Nephron progenitor cell (in vitro differentiated cells): ENCODE data around the gene COPS8.

Source experiments
- DNase-seq: peaks from one replicate; pipeline ENCODE4 v3.0.0; 2021
- H3K27ac Mint-ChIP-seq: 2 replicates; pipeline ENCODE4 v1.8.0; 2021; ENCODE audit warnings: mild to moderate bottlenecking, moderate library complexity, mixed read lengths
- H3K27me3 Mint-ChIP-seq: 2 replicates; pipeline ENCODE4 v1.8.0; 2021; ENCODE audit warnings: mild to moderate bottlenecking, low read depth, mixed read lengths; ENCODE audit not compliant: poor library complexity
- H3K36me3 Mint-ChIP-seq: 2 replicates; pipeline ENCODE4 v1.8.0; 2021; ENCODE audit warnings: low read depth, mixed read lengths
- H3K4me1 Mint-ChIP-seq: 2 replicates; pipeline ENCODE4 v1.8.0; 2021; ENCODE audit warnings: mixed read lengths
- H3K4me3 Mint-ChIP-seq: 2 replicates; pipeline ENCODE4 v1.8.0; 2021; ENCODE audit warnings: mild to moderate bottlenecking, moderate library complexity, mixed read lengths
- H3K9me3 Mint-ChIP-seq: 2 replicates; pipeline ENCODE4 v1.8.0; 2021; ENCODE audit warnings: mild to moderate bottlenecking, moderate library complexity, mixed read lengths
- CTCF ChIP-seq: fragments of 200-600 bp; sonication (generic); IDR thresholded peaks from 2 replicates; pipeline ENCODE4 v1.5.0; 2021; ENCODE audit warnings: antibody characterized with exemption

The COPS8 gene

DNA sequence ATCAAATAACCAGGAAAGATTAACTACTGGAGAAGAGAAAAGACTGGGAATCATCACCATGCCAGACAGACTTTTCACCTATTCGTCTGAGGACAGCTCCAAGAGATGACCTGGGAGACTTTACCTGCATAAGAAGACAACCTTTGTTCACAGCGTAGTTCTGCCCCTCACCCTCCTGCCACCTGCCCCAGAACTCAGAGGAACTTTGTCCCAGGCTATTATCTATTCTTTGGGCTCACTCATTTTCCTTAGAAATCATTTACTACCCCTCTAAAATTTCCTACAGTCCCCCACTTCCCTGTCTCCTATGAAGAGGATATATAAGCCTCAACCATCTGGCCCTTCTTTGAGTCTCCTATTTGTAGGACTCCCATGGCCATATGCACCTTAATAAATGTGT, 19.3 kb upstream of the COPS8 start:
- peaks cover 5% of the 10 kb centered on the region for H3K27me3 Mint-ChIP-seq
- TF ChIP-seq CTCF, result no peak
- peaks cover 3% of the 10 kb centered on the region for H3K9me3 Mint-ChIP-seq
- peaks cover under 1% of the 10 kb centered on the region for H3K4me1 Mint-ChIP-seq
- H3K4me3 Mint-ChIP-seq, result no peak overlapping the region
- peaks cover 13% of the 10 kb centered on the region for H3K36me3 Mint-ChIP-seq
- no peak for DNase-seq
- H3K27ac Mint-ChIP-seq, result no peak overlapping the region

GRCh38 chr2:237068005-237068576, 17.6 kb upstream of the COPS8 start:
- peaks cover 5% of the 10 kb centered on the region for H3K27me3 Mint-ChIP-seq
- no peak for DNase-seq
- peaks cover 15% of the 10 kb centered on the region for H3K36me3 Mint-ChIP-seq
- no peak overlapping the region for H3K4me3 Mint-ChIP-seq
- H3K4me1 Mint-ChIP-seq, result no peaks in the 10 kb centered on the region
- H3K9me3 Mint-ChIP-seq, result peaks cover 3% of the 10 kb centered on the region
- H3K27ac Mint-ChIP-seq, result no peak overlapping the region
- TF ChIP-seq CTCF, result no peak

DNA sequence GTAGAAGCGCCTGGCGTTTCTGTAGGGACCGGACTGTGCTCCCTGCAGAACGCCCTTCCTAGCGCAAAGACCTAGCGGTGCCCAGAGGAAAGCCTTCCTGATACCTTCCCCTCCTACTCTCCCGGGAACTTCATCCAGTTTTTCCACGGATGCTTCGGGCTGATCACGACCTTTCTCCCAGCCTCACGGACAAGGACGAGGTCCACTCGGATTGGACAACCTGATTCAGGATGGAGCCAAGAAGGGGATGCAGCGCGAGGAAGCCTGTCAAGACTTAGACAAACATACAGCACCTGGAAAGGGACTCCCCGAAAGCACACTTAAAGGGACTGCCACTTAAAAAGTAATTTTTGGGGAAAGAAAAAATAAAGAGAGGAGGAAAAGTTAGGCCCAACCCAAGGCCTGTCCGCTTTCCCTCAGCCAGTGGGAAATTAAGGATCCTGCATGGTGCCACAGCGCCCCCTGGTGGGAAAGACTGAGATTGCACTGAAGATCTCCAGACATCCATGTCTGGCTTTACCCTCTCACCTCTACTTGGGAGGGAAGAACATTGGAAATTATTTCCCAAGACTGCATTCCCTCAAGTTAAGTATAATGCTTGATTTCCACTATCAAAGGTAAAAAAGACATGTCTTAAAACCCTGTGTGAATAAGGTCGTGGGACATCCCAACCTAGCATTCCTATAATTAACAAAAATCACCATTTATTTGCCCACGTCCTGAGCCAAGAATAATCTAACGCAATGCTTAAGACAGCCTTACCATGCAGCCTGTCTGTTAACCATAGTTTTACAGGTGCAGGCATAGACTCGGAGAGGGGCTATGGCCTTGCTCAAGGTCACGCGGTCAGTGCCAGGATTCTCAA, 13.4 kb upstream of the COPS8 start:
- Mint-ChIP-seq H3K9me3 (peaks cover 2% of the 10 kb centered on the region), H3K4me3 (no peak overlapping the region), H3K4me1 (peaks cover 28% of the 10 kb centered on the region), H3K36me3 (peaks cover 13% of the 10 kb centered on the region), H3K27me3 (peaks cover 5% of the 10 kb centered on the region), H3K27ac (no peak overlapping the region)
- peak; percentile 91 for DNase-seq
- peak; percentile 99 for TF ChIP-seq CTCF

DNA sequence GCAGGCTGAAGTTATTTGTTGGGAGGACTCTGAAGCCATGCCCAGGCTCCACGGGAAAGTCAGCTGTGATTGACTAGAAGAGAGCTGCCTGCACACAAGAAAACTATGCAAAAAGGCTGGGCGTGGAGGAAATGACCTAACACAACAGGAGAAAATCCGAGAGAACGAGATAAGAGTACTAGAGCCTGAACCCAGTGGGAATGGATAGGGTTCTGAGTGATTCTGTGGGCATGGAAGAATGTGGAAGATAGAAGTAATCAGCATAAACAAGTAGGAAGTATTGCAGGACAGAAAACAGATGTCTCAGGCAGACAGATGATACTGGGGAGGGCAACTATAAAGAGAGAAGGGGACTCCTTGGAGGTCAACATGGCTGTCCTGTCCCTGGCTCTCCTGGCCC, 12.1 kb upstream of the COPS8 start:
- TF ChIP-seq CTCF, result no peak
- H3K27me3 Mint-ChIP-seq, result peaks cover under 1% of the 10 kb centered on the region
- no peak overlapping the region for H3K27ac Mint-ChIP-seq
- no peaks in the 10 kb centered on the region for H3K9me3 Mint-ChIP-seq
- peaks cover 9% of the 10 kb centered on the region for H3K36me3 Mint-ChIP-seq
- no peak overlapping the region for H3K4me3 Mint-ChIP-seq
- no peak for DNase-seq
- peaks cover 28% of the 10 kb centered on the region for H3K4me1 Mint-ChIP-seq

GRCh38 chr2:237074211-237074993, 11.3 kb upstream of the COPS8 start:
- H3K4me3 Mint-ChIP-seq, result no peak overlapping the region
- H3K4me1 Mint-ChIP-seq, result peaks cover 28% of the 10 kb centered on the region

More at GRCh38 chr2:237074211-237074993, 11.3 kb upstream of the COPS8 start:
- H3K27ac Mint-ChIP-seq, result no peak overlapping the region
- no peaks in the 10 kb centered on the region for H3K27me3 Mint-ChIP-seq
- no peak for DNase-seq
- H3K9me3 Mint-ChIP-seq, result no peaks in the 10 kb centered on the region
- H3K36me3 Mint-ChIP-seq, result peaks cover 9% of the 10 kb centered on the region
- no peak for TF ChIP-seq CTCF
